K562 (cell line): ENCODE data around the gene CCDC85A. TPM values are rescaled to one million over a fixed set of nuclear protein-coding genes. Genes with fewer than 3 reads are reported as not detected.

Experiments used
- ATAC-seq: fragments of 200-7000 bp; cut with Tn5 transposase; 3 replicates; pipeline ENCODE4 v1.9.1; 2020; ENCODE audit warnings: moderate library complexity
- BruUV-seq: library from RNA; stranded (reverse); fragments of 400-500 nt; replicated peaks from 2 replicates; lab custom pipeline; 2021; lab: Mats Ljungman, UMichigan
- CTCF ChIA-PET: fragments of 300-600 bp; formaldehyde crosslinking; extraction: SDS; loops from one replicate; lab custom pipeline; 2021; ENCODE audit warnings: low intra/inter-chr PET ratio; lab: Yijun Ruan, JAX
- POLR2A ChIA-PET: fragments of 300-600, 350-650 bp; sonication (Branson Sonifier 250); formaldehyde crosslinking; extraction: SDS; loops from one replicate; lab custom pipeline; 2021; ENCODE audit warnings: antibody characterized with exemption, inconsistent platforms; lab: Yijun Ruan, JAX
- DNase-seq, 4 experiments: peaks; one replicate each; pipeline versions ENCODE4 v3.0.0 to v3.0.0-alpha.2; 2011 to 2018; ENCODE audit warnings: low spot score in 3 of 4, mixed read lengths in 3 of 4; ENCODE audit errors: extremely low read depth in 1 of 4
- FAIRE-seq: peaks from 2 replicates; lab custom pipeline; 2011; peaks lifted over from hg19 to GRCh38; lab: Jason Lieb, UNC
- H2AFZ ChIP-seq: 2 replicates; pipeline ENCODE4 v1.6.0; 2011; ENCODE audit warnings: low read depth, low read length, control low read depth, inconsistent platforms
- H3K27ac ChIP-seq: fragments of 200-600 bp; 3 replicates; pipeline ENCODE4 v1.8.0; 2011; ENCODE audit warnings: low read depth, mild to moderate bottlenecking, control low read depth, inconsistent platforms, low read length, moderate library complexity, mixed read lengths; ENCODE audit errors: extremely low read depth
- H3K27me3 ChIP-seq, 2 experiments: fragments of 300-600 bp in 1 of 2; 2 replicates in 1 of 2; 3 replicates in 1 of 2; pipeline versions ENCODE4 v1.6.0 to v1.8.0; 2011; ENCODE audit warnings: inconsistent platforms in 2 of 2, low read length in 2 of 2, mild to moderate bottlenecking in 1 of 2, mixed read lengths in 1 of 2, moderate library complexity in 1 of 2; ENCODE audit not compliant: control insufficient read depth in 2 of 2, insufficient read depth in 2 of 2
- H3K36me3 ChIP-seq: fragments of 300-600 bp; 3 replicates; pipeline ENCODE4 v1.8.0; 2011; ENCODE audit warnings: mild to moderate bottlenecking, low read length, inconsistent platforms; ENCODE audit not compliant: control insufficient read depth, insufficient read depth
- H3K4me1 ChIP-seq, 2 experiments: fragments of 200-600 bp in 1 of 2; replicated peaks in 1 of 2; 2 replicates in 1 of 2; 3 replicates in 1 of 2; pipeline versions ENCODE4 v1.5.1 to v1.8.0; 2011; ENCODE audit warnings: inconsistent platforms in 2 of 2, low read length in 2 of 2, mild to moderate bottlenecking in 1 of 2, mixed read lengths in 1 of 2, moderate library complexity in 1 of 2; ENCODE audit not compliant: control insufficient read depth in 2 of 2, insufficient read depth in 2 of 2
- H3K4me2 ChIP-seq: 2 replicates; pipeline ENCODE4 v1.6.1; 2011; ENCODE audit warnings: low read length, control low read depth, inconsistent platforms, mixed read lengths; ENCODE audit not compliant: insufficient read depth
- H3K4me3 ChIP-seq: fragments of 200-600 bp; sonication (generic), shearing (Covaris generic); 2 replicates; pipeline ENCODE4 v1.5.1; 2016; ENCODE audit warnings: control low read depth, inconsistent platforms
- H3K79me2 ChIP-seq: fragments of 200-600 bp; 3 replicates; pipeline ENCODE4 v1.8.0; 2011; ENCODE audit warnings: low read length, inconsistent platforms; ENCODE audit not compliant: control insufficient read depth, insufficient read depth
- H3K9ac ChIP-seq, 2 experiments: 2 replicates each; pipeline versions ENCODE4 v1.6.0 to v1.6.1; 2011; ENCODE audit warnings: low read depth in 2 of 2, low read length in 2 of 2, control low read depth in 1 of 2, inconsistent platforms in 1 of 2, mild to moderate bottlenecking in 1 of 2, mixed read lengths in 1 of 2; ENCODE audit not compliant: insufficient read depth in 1 of 2
- H3K9me1 ChIP-seq: one replicate; pipeline ENCODE4 v1.6.0; 2011; ENCODE audit warnings: inconsistent platforms, mild to moderate bottlenecking, low read length, moderate library complexity; ENCODE audit not compliant: control insufficient read depth, insufficient read depth
- H3K9me3 ChIP-seq: replicated peaks from 2 replicates; pipeline ENCODE4 v1.5.1; 2011; ENCODE audit warnings: low read depth, low read length, inconsistent platforms; ENCODE audit not compliant: control insufficient read depth, insufficient read depth
- H4K20me1 ChIP-seq: replicated peaks from 2 replicates; pipeline ENCODE4 v1.6.1; 2011; ENCODE audit warnings: low read length, inconsistent platforms, mixed read lengths; ENCODE audit not compliant: control insufficient read depth, insufficient read depth
- BCOR ChIP-seq: fragments of 450-650 bp; IDR thresholded peaks from 2 replicates; pipeline ENCODE4 v1.6.1; 2016
- BRCA1 ChIP-seq, 2 experiments: fragments of 450-650 bp in 1 of 2; sonication (generic) in 1 of 2; formaldehyde crosslinking in 1 of 2; IDR thresholded peaks; 2 replicates each; pipeline versions ENCODE4 v1.5.0 to v1.6.1; 2017 to 2020; ENCODE audit warnings: mild to moderate bottlenecking in 1 of 2, missing genetic modification reagents in 1 of 2
- MEIS2 ChIP-seq: fragments of 450-650 bp; IDR thresholded peaks from 2 replicates; pipeline ENCODE4 v1.6.1; 2014; ENCODE audit warnings: mild to moderate bottlenecking; ENCODE audit not compliant: partially characterized antibody
- SAP30 ChIP-seq: fragments of 200-600 bp; sonication (generic); IDR thresholded peaks from 2 replicates; pipeline ENCODE4 v1.6.1; 2012; ENCODE audit warnings: borderline replicate concordance, low read depth, mild to moderate bottlenecking, moderate library complexity, low read length, control low read depth, inconsistent platforms; ENCODE audit not compliant: insufficient read depth, poor library complexity, severe bottlenecking
- TGIF2 ChIP-seq: sonication (generic); formaldehyde crosslinking; IDR thresholded peaks from 2 replicates; pipeline ENCODE4 v1.8.1; 2022; ENCODE audit warnings: mild to moderate bottlenecking, missing genetic modification reagents, moderate library complexity
- ZBTB9 ChIP-seq: fragments of 450-650 bp; formaldehyde crosslinking; IDR thresholded peaks from 2 replicates; pipeline ENCODE4 v1.4.0; 2020; ENCODE audit warnings: mild to moderate bottlenecking, moderate library complexity
- WGBS: fragments of 100-300 bp; shearing (Covaris generic); methylation state at CpG from one replicate; pipeline ENCODE4 v1.1.6; 2016; ENCODE audit warnings: low coverage, mixed read lengths; ENCODE audit not compliant: insufficient coverage; ENCODE audit errors: missing lambda C conversion rate; 5-methylcytosine and 5-hydroxymethylcytosine counted together
- in situ Hi-C: fragments of 300-500 bp; cut with MboI; formaldehyde crosslinking; loops from 4 replicates; pipeline ENCODE4 v1.15.0; 2018; ENCODE audit warnings: inconsistent platforms, mixed read lengths
- intact Hi-C: fragments of 100-400 bp; cut with micrococcal nuclease; formaldehyde crosslinking; loops from 2 replicates; pipeline ENCODE4 v1.14.2; 2022
- polyA plus RNA-seq, 8 experiments: library from polyadenylated mRNA; depleted of rRNA in 4 of 8; stranded (reverse) in 5 of 8; unstranded in 3 of 8; fragments of >200 nt; fragmentation: Nextera tagmentation in 2 of 8; fragmentation: Illumina TruSeq in 1 of 8; extraction: Ambion mirVana in 2 of 8; extraction: Trizol in 1 of 8; gene quantifications; 2 replicates each; pipeline versions ENCODE4 v1.2.1 to v1.2.3, GENCODE V29; 2011 to 2014; ENCODE audit warnings: inconsistent platforms in 1 of 8, missing spikeins in 1 of 8
- total RNA-seq, 7 experiments: library from RNA; depleted of rRNA in 6 of 7; stranded (reverse); fragments of >200 nt in 6 of 7; fragmentation: Illumina TruSeq in 2 of 7; extraction: Trizol in 2 of 7; gene quantifications; 2 replicates each; pipeline versions ENCODE4 v1.2.1 to v1.2.3, GENCODE V29; 2011 to 2021; ENCODE audit warnings: low replicate concordance in 1 of 7

The CCDC85A gene
- total and polyA plus RNA-seq, 9 of the 15 experiments (the other 6 are each of a cell fraction or from before 2014, with no cell fraction given) = 0.03 to 0.14 (median 0.10) TPM; not detected in 5

- TF ChIP-seq BRCA1 (IDR thresholded peaks at IDR 0.05) (no peak), BRCA1 (CRISPR knock-in tag; IDR thresholded peaks at IDR 0.05) (no peak), ZBTB9 (CRISPR knock-in tag) (no peak), TGIF2 (CRISPR knock-in tag) (no peak)
These were observed 13.3 kb upstream of the CCDC85A start (continued) for GRCh38 chr2:56170504-56170903.

- H3K27ac ChIP-seq = no peak overlapping the region
- intact Hi-C loops = no loop called here
- no peak overlapping the region for H3K4me2 ChIP-seq
- WGBS = 54% methylated on average over 1 of the region's 2 CpGs
- H3K4me1 ChIP-seq = no peaks in the 10 kb centered on the region
- no TSS peak for BruUV-seq
- no peaks in the 10 kb centered on the region for H3K79me2 ChIP-seq
- ATAC-seq (no peak), DNase-seq (no peak), FAIRE-seq (no peak)
- ChIA-PET CTCF (no interaction called here), POLR2A (interaction anchor here (0.7 to 1.0 kb wide), 3 partner anchors 14 to 755 kb away, joined by 3 to 4 read pairs (median 3); no protein-coding TSS in a partner anchor)
- TF ChIP-seq BCOR (no peak), SAP30 (no peak), MEIS2 (no peak)
- no peaks in the 10 kb centered on the region for H3K9me3 ChIP-seq
- H3K4me3 ChIP-seq = no peak overlapping the region
- H3K36me3 ChIP-seq = 0 out of 3 replicates have a peak, but pooled peaks cover 2% of the 10 kb centered on the region
- H2AFZ ChIP-seq = no peak overlapping the region
- H3K9me1 ChIP-seq = no peaks in the 10 kb centered on the region
- in situ Hi-C loops = no loop called here
- H4K20me1 ChIP-seq = no peaks in the 10 kb centered on the region
- H3K9ac ChIP-seq = no peak overlapping the region
- H3K27me3 ChIP-seq = no peaks in the 10 kb centered on the region
These were observed 12.8 kb upstream of the CCDC85A start for GRCh38 chr2:56170988-56171387.
